ENCODE measurements around the gene BCR.

Gene BCR

DNA sequence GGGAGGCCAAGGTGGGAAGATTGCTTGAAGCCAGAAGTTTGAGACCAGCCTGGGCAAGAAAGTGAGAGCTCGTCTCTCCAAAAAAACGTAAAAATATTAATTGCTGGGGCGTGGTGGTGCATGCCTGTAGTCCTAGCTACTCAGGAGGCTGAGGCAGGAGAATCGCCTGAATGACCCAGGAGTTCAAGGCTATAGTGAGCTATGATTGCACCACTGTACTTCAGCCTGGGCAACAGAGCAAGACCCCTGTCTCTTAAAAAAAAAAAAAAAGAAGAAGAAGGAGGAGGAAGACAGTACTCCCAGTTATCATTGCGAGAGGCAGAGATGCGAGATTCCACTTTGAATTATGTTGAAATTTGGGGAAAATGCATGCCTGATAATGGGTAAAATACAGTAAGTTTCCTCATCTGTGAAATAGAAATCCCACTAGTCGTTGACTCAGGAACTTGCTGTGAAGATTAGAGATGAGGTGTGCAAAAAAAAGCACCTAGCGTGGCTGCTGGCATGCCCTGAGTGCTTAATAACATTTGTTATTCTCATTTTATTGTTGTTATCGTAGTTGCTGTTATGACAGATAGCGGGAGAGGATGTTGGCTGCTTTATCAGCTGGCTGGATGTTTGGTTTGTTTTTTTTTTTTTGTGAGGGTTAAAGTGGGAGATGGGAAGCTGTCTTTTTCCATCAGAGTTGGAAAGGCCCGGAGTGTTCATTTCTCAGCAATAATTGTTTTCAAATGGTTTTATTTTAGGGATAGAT lies 33.4 kb downstream of the BCR start:
- no peak overlapping the region for H3K4me3 ChIP-seq (ENCODE audit: low read depth, low read length)
- TF ChIP-seq, protein P1, sequence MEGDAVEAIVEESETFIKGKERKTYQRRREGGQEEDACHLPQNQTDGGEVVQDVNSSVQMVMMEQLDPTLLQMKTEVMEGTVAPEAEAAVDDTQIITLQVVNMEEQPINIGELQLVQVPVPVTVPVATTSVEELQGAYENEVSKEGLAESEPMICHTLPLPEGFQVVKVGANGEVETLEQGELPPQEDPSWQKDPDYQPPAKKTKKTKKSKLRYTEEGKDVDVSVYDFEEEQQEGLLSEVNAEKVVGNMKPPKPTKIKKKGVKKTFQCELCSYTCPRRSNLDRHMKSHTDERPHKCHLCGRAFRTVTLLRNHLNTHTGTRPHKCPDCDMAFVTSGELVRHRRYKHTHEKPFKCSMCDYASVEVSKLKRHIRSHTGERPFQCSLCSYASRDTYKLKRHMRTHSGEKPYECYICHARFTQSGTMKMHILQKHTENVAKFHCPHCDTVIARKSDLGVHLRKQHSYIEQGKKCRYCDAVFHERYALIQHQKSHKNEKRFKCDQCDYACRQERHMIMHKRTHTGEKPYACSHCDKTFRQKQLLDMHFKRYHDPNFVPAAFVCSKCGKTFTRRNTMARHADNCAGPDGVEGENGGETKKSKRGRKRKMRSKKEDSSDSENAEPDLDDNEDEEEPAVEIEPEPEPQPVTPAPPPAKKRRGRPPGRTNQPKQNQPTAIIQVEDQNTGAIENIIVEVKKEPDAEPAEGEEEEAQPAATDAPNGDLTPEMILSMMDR (IDR thresholded peaks at IDR 0.05; ENCODE audit: low read depth, low read length, missing control alignments): no peak
- no peak for DNase-seq (ENCODE audit: low read depth)
- in situ Hi-C loops (cut with HindIII; ENCODE audit: low sequenced_read_pairs): no loop called here

DNA sequence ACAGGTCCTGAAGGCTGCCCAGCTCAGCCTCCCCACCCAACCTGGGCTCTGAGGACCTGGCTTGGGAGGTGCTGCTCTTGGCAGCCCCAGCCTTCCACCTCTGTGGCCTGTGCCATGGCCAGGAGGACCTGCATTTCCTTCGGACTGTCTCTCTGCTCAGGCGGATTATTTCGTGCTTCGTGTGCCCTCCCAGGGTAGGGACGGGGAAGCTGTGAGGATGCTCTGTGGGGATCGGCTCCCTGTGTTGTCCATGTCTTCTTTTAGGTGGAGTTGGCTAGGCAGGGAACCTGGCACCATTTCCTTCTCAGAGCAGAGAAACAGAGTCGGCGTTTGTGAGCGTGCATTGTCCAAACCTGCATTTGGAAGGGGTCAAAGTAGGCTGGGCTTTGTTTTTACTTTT lies 34.1 kb downstream of the BCR start:
- in situ Hi-C loops (cut with HindIII; ENCODE audit: low sequenced_read_pairs): no loop called here
- TF ChIP-seq, protein P1 (IDR thresholded peaks at IDR 0.05; ENCODE audit: low read depth, low read length, missing control alignments): no peak

DNA sequence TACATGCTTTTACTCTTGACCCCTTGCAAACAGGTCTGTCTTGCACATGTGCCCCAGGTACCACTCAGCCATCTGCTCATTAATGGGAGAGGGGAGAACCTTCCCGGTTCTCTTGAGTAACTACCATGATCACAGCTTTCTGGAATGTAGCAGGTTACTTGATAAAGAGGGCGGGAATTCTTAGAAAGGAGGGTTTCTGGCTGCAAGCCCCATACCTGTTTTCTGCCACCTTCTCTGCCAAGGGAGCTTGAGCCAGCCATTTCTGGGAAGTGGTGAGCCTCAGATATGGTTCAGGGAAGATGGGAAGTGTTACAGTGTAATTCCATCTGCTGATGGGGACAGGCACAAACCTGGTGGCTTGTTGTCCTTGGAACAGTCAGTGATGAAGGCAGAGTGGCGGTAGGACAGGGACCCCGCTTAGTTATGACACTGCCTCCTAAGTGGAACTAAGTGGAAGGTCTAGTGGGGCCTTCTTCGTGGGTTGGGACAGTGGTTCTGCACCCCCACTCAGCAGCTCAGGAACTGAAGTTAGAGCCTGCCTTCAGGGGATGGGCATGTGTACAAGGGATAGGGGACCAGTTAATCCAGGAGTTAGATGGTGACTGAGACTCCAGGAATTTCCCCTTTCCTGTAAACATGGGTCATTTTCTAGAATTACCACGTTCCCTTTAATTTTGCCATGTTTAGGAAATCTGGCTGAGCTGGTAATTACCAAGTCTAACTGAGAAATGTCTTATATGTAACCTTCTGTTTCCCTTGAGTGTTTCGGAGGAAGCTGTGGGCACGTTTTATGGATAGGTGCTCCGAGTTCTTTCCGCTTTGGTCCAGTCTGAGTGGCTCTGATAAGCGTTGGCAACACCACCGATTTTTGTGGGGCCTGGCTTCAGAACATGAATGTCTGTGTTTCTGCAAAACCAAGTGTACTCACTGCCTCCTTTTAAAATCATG lies 35.3 kb downstream of the BCR start:
- no peak overlapping the region for H3K4me3 ChIP-seq (ENCODE audit: low read depth, low read length)
- TF ChIP-seq, protein P1 (IDR thresholded peaks at IDR 0.05; ENCODE audit: low read depth, low read length, missing control alignments): no peak
- in situ Hi-C loops (cut with HindIII; ENCODE audit: low sequenced_read_pairs): no loop called here
- no peak for DNase-seq (ENCODE audit: low read depth)

More for the DNA sequence above, 34.1 kb downstream of the BCR start:
- no peak overlapping the region for H3K4me3 ChIP-seq (ENCODE audit: low read depth, low read length)
- no peak for DNase-seq (ENCODE audit: low read depth)

DNA sequence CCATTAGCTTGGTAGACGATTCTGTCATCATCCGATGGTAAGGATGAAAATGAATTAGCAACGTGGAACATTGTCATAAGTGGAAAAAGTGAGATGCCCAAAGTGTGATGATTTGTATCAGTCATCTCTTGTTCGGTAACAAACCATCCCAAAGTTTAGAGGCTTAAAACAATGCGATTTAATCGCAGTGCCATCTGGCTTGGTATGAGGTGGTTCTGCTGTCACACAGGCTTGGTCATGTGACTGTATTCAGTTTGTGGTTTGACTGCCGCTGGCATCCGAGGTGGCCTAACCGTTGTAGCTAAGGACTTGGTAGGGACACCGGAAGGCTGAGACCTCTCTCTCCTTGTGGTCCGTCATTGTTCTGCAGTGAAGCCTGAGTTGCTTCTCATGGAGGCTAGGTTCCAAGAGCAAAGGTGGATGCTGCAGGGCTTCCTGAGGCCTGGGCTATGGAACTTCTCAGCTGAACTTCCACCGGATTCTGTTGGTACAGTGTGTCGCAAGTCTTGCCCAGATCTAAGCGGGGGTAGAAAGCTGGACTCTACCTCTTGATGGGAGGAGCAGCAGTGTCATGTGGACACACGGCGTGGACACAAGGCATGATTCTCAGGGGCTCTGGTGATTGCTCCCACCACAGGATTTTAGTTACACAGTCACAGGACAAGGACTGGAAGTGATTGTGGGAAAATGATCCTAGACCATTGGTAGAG lies 36.3 kb downstream of the BCR start:
- H3K4me3 ChIP-seq (ENCODE audit: low read depth, low read length): no peak overlapping the region

DNA sequence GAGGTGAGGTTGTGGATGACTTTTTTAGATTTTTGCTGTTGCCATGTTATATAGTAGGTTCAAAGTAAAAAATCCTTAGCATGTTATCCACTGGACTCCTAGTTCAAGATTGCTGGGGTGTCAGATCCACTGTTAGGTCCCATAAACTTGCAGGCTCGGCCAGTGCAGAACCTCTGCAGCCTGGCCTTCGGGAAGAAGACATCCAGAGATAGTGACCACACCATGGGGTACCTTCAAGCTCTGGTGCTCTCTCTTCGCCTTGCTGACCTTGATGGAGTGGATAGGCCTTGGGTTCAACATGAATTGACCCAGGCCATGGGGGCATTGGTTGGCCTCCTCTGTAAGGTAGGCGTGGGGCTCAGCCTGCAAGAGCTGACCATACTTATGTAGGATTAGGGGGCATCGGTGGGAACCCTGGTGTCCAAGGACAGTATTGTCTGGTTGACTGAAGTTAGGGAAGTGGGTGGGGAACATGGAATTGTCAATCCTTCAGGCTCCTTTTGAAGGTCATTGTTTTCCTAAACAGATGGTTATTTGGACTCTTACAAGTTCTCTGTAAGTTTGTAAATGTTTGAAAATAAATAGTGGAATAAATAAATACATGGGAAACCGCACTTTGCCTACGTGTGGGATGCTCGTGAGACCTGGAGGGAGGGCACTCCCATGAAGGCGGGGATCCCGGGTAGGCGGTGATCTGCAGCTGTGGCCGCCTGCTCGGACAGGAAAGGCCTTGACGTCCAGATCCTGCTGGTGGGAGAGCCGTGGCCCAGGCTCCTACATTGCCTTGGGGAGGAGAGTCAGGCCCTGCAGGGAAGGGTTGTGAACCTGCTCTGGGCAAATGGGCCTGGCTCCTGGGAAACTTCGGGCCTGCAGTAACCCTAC lies 37.1 kb downstream of the BCR start:
- TF ChIP-seq, protein P1 (IDR thresholded peaks at IDR 0.05; ENCODE audit: low read depth, low read length, missing control alignments): no peak
- in situ Hi-C loops (cut with HindIII; ENCODE audit: low sequenced_read_pairs): no loop called here
- no peak for DNase-seq (ENCODE audit: low read depth)
- H3K4me3 ChIP-seq (ENCODE audit: low read depth, low read length): no peak overlapping the region

More for the DNA sequence above, 36.3 kb downstream of the BCR start:
- in situ Hi-C loops (cut with HindIII; ENCODE audit: low sequenced_read_pairs): no loop called here
- DNase-seq (ENCODE audit: low read depth): no peak
- TF ChIP-seq, protein P1 (IDR thresholded peaks at IDR 0.05; ENCODE audit: low read depth, low read length, missing control alignments): no peak

All from astrocyte of the cerebellum (primary cell).